Mammary epithelial cell (primary cell): ENCODE measurements around the gene SSX2IP.
"Not testable (repeated sequence)": the region's sequence is repeated elsewhere in the genome, so short reads cannot be mapped to it uniquely, and the experiment has no call there.

Experiments used
- CTCF ChIP-seq, 2 donors: IDR thresholded peaks in 1 of 2; conservative IDR thresholded peaks in 1 of 2; 2 replicates each; pipeline ENCODE4 v1.5.1; 2011 to 2012; ENCODE audit warnings: inconsistent platforms in 2 of 2, low read length in 2 of 2, mild to moderate bottlenecking in 2 of 2, control low read depth in 1 of 2, low read depth in 1 of 2; ENCODE audit not compliant: insufficient read depth in 1 of 2; ENCODE audit errors: extremely low read depth in 1 of 2
- EZH2 ChIP-seq: IDR thresholded peaks from 2 replicates; pipeline ENCODE4 v1.6.1; 2012; ENCODE audit warnings: low read length, inconsistent platforms, borderline replicate concordance

DNA sequence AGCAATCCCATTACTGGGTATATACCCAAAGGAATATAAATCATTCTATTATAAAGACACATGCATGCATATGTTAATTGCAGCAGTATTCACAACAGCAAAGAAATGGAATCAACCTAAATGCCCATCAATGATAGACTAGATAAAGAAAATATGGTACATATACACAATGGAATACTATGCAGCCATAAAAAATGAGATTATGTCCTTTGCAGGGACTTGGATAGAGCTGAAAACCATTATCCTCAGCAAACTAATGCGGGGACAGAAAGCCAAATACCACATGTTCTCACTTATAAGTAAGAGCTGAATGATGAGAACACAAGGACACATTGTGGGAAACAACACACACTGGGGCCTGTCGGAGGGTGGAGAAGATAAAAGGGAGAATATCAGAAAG lies 95.3 kb downstream of the SSX2IP start:
- not testable (repeated sequence) for TF ChIP-seq EZH2; CTCF (conservative IDR thresholded peaks at IDR 0.05 in 1 of 2, IDR thresholded peaks at IDR 0.05 in 1 of 2; ENCODE audit: extremely low read depth in 1 of 2, insufficient read depth in 1 of 2, low read depth in 1 of 2, low read length in 2 of 2)
